IPS-15b (cell line): ENCODE measurements around the gene SEMA5A.

Experiments
- H3K27me3 ChIP-seq: one replicate; pipeline ENCODE4 v1.6.1; 2013; ENCODE audit warnings: low read length; ENCODE audit not compliant: control insufficient read depth, insufficient read depth
- H3K36me3 ChIP-seq: one replicate; pipeline ENCODE4 v1.6.1; 2013; ENCODE audit warnings: low read length; ENCODE audit not compliant: control insufficient read depth, insufficient read depth
- H3K4me1 ChIP-seq: one replicate; pipeline ENCODE4 v1.6.1; 2013; ENCODE audit warnings: mild to moderate bottlenecking, low read length; ENCODE audit not compliant: control insufficient read depth, insufficient read depth
- H3K4me3 ChIP-seq: one replicate; pipeline ENCODE4 v1.5.1; 2013; ENCODE audit warnings: low read depth, low read length
- H3K9ac ChIP-seq: one replicate; pipeline ENCODE4 v1.6.1; 2013; ENCODE audit warnings: low read depth, mild to moderate bottlenecking, low read length
- H3K9me3 ChIP-seq: one replicate; pipeline ENCODE4 v1.6.1; 2013; ENCODE audit warnings: mild to moderate bottlenecking, low read length; ENCODE audit not compliant: control insufficient read depth, insufficient read depth

SEMA5A gene

DNA sequence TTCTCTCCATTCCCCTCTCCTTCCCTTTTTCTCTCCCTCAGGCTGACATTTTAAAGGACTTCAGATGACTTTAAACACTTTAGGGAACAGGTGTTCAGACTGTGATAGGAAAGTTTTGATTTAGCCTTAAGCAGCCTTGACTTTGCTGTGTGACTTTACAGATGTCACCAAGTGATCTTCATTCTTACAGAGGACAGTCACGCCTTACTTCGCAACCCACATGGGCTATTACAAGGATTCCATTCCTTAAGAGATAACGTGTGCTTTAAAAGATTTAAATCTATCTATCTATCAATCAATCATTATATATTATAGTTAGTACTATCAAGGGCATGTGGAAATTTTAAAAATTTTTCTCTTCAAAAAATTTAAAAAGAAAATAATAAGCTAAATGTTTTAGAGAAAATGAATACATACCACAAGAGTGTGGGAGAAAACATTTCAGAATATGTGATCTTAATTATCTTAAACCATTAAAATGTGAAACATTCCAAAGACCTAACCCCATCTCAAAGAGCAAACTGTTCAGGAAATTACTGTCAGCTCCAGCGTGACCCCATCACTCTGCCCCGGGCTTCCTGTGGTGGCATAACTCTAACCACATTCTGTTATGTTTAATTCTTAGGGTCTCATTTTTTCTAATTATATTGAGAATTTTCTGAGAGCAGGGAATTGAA lies 530.5 kb downstream of the SEMA5A start:
- Histone ChIP-seq H3K36me3 (no peaks in the 10 kb centered on the region), H3K9ac (no peak overlapping the region), H3K27me3 (no peaks in the 10 kb centered on the region), H3K9me3 (no peaks in the 10 kb centered on the region), H3K4me3 (no peak overlapping the region), H3K4me1 (no peaks in the 10 kb centered on the region)

DNA sequence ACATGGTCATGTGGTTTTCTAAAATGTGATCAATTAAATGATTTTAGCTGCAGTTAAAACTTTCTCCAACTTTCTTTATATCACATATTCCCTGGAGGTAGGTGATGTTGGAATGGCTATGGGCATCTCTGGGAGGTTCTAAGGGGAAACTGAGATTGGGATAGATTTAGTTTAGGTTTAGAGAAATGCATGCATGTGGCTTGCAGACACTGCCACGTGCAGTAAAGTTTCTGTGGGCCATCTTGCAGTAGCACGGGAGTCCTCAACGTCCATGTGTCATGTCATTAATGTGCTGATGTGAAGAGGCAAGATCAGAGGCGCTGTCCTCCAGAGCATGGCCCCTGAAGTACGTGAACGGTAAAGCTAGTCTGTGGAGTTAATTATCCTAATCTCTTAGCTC lies 532.7 kb downstream of the SEMA5A start:
- no peaks in the 10 kb centered on the region for H3K36me3 ChIP-seq
- no peak overlapping the region for H3K9ac ChIP-seq
- H3K9me3 ChIP-seq = no peaks in the 10 kb centered on the region
- no peaks in the 10 kb centered on the region for H3K4me1 ChIP-seq
- no peaks in the 10 kb centered on the region for H3K27me3 ChIP-seq
- no peak overlapping the region for H3K4me3 ChIP-seq

DNA sequence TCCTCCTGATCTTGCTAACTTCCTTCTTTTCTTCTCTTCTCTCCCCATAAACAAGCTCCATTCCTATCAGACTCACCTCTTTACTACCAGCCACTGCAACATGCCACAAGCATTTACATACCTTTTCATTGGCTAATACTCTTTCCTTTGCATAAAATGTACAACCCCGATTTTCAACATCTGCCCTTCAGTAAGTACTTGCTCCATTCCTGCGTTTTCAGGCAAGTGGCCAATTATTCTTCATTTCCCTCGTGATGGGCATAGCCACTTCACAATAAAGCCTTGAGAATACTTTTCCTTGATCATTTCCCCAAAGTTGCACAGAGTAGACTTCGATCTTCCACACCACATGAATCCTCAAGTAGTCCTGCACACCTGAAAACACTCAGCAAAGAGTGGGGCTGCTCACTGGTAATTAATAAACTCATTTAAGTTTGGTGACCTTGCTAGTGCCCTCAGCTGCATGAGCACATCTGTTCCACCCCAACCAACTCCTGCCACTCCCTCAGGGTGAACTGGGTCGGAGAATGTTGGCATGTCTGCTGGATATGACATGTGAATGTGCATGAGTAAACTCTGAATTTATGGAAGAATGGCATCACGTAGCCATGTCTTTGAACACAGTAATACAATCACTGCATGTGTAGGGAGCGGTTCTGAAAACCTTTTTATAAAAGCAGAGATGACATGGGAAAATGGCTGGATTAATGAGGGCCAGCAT lies 535.8 kb downstream of the SEMA5A start:
- Histone ChIP-seq H3K9me3 (no peaks in the 10 kb centered on the region), H3K27me3 (no peaks in the 10 kb centered on the region), H3K9ac (no peak overlapping the region)

DNA sequence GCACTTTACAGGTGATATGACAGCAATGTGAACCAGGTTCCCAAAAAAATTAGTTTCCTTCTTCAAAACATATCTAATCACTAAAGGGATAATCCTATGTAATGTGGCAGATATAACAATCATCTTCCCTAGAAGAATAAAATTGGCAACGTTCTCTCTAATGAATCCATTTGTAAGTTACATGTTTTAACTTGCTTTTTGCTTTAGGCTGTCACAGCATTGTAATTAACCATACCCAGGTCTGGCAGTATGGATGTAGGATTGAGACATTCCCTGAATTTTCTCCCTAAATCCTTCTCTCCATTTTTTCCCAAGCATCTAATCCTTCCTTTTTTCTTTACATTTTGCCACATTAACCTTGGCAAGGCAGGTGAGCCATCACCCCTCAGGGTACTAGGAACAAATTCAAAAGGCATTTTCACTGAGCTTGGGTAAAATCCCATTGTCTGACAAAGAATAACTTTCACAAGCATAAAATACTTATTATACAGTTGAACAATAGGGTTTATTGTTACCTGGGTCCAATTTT lies 548.3 kb downstream of the SEMA5A start:
- Histone ChIP-seq H3K9ac (no peak overlapping the region), H3K4me3 (no peak overlapping the region), H3K27me3 (no peaks in the 10 kb centered on the region), H3K36me3 (no peaks in the 10 kb centered on the region), H3K4me1 (no peaks in the 10 kb centered on the region), H3K9me3 (no peaks in the 10 kb centered on the region)

More for the DNA sequence above, 535.8 kb downstream of the SEMA5A start:
- no peaks in the 10 kb centered on the region for H3K36me3 ChIP-seq
- H3K4me1 ChIP-seq = no peaks in the 10 kb centered on the region
- no peak overlapping the region for H3K4me3 ChIP-seq

DNA sequence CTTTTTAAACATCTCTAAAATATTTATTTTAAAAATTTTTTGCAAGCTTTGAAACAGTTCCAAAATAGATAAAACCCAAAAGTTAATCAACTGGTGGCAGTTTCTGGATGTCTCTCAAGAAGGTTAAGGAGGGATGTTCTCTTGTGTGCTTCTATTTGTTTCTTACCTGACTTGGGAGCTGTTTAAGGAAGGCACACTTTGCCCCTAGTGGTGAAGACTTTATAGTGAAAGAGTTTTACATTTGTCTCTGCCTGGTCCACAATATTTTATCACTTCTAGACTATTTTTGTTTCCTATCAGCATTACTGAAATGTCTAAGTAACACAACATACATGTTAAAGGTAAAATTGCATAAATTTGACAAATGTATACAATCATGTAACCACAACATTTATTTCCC lies 552.8 kb downstream of the SEMA5A start:
- Histone ChIP-seq H3K9me3 (no peaks in the 10 kb centered on the region), H3K36me3 (no peaks in the 10 kb centered on the region), H3K4me3 (no peak overlapping the region), H3K9ac (no peak overlapping the region), H3K4me1 (no peaks in the 10 kb centered on the region), H3K27me3 (no peaks in the 10 kb centered on the region)
